ENCODE measurements around the gene MED13L. TPM values are rescaled to one million over a fixed set of nuclear protein-coding genes. Genes with fewer than 3 reads are reported as not detected.

The MED13L gene
- polyA plus RNA-seq, 1 of the 3 experiments (the other 2 are of a cell fraction), result 17.1 TPM

DNA sequence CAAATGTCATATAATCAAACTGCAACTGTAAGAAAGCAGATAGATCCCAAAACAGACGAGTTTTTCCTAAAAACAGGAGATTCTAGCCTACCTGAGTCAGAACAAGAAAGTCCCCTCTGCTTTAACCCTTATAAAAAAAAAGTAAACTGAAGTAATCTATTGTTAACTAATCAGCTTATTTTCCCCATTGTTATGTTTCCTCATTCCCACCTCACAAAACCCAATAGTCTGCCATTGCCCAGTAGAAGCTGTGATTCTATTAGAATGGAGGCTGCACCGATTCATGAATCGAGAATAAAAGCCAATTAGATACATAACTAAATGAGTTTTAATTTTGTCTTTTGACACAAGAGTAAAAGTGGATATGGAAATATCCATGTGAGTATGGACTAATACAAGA, 115.4 kb downstream of the MED13L start:
- 91% methylated on average over 3 of the region's 3 CpGs for WGBS (ENCODE audit: low lambda C conversion rate)
- no peak for DNase-seq
- H3K9ac ChIP-seq, result no peak overlapping the region

DNA sequence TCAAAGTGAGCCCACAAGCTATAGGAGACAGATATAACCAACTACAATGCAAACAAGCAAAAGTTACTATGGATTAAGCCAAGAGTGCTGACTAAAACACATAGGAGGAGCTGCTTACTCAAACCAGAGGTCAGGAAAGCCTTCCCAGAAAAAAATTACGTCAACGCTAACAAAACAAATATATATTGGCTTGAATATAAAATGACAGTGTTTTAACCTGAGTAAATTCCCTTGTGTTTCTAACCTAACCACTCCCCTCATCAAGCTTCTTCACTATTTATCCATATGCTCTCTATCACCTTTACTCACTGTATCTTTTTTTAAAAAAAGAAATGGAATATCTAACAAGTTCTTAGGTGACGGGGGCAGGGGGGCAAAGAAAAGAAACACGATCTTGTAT, 115.9 kb downstream of the MED13L start:
- DNase-seq, result no peak
- TF ChIP-seq, protein P1, sequence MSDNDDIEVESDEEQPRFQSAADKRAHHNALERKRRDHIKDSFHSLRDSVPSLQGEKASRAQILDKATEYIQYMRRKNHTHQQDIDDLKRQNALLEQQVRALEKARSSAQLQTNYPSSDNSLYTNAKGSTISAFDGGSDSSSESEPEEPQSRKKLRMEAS (IDR thresholded peaks at IDR 0.05; ENCODE audit: low read depth), result no peak
- TF ChIP-seq FOSL2 (IDR thresholded peaks at IDR 0.05; ENCODE audit: borderline replicate concordance, low read depth) (no peak), REST (IDR thresholded peaks at IDR 0.05; ENCODE audit: low read depth, low read length) (no peak), EZH2phosphoT487 (IDR thresholded peaks at IDR 0.05; ENCODE audit: borderline replicate concordance, low read depth) (no peak), TEAD4 (IDR thresholded peaks at IDR 0.05; ENCODE audit: borderline replicate concordance, insufficient read depth) (no peak)
- H3K27ac ChIP-seq (ENCODE audit: low read depth in 2 of 2, low read length in 1 of 2), result no peak overlapping the region

More for the DNA sequence above, 115.4 kb downstream of the MED13L start:
- CTCF ChIA-PET, result interaction anchor here (1.0 to 1.4 kb wide), 3 partner anchors 12 to 74 kb away, joined by 3 to 5 read pairs (median 4); no protein-coding TSS in a partner anchor
- no peak overlapping the region for H3K4me2 ChIP-seq
- POLR2A ChIA-PET, result no interaction called here
- H3K27me3 ChIP-seq (ENCODE audit: insufficient read depth), result no peaks in the 10 kb centered on the region
- H3K4me3 ChIP-seq (ENCODE audit: low read depth in 2 of 2, low read length in 1 of 2), result no peak overlapping the region
- peaks cover 100% of the 10 kb centered on the region for H3K79me2 ChIP-seq (ENCODE audit: insufficient read depth)
- peaks cover 100% of the 10 kb centered on the region for H4K20me1 ChIP-seq (ENCODE audit: insufficient read depth)
- H3F3A ChIP-seq (replicated peaks; ENCODE audit: insufficient read depth), result peaks cover 38% of the 10 kb centered on the region
- no peaks in the 10 kb centered on the region for H3K36me3 ChIP-seq (replicated peaks in 1 of 2; ENCODE audit: control insufficient read depth in 1 of 2, insufficient read depth in 2 of 2, low read length in 1 of 2)
- no peak overlapping the region for H3K27ac ChIP-seq (ENCODE audit: low read depth in 2 of 2, low read length in 1 of 2)
- peaks cover 50 to 58% of the 10 kb centered on the region in 2 experiments; a peak in 3 of 4 replicates for H3K4me1 ChIP-seq (ENCODE audit: control insufficient read depth in 1 of 2, insufficient read depth in 2 of 2, low read depth in 1 of 2, low read length in 1 of 2)
- TF ChIP-seq USF2 (IDR thresholded peaks at IDR 0.05; ENCODE audit: borderline replicate concordance, low read depth, low read length) (no peak), RXRA (IDR thresholded peaks at IDR 0.05; ENCODE audit: borderline replicate concordance, low read depth) (no peak)
- TF ChIP-seq, protein P2, sequence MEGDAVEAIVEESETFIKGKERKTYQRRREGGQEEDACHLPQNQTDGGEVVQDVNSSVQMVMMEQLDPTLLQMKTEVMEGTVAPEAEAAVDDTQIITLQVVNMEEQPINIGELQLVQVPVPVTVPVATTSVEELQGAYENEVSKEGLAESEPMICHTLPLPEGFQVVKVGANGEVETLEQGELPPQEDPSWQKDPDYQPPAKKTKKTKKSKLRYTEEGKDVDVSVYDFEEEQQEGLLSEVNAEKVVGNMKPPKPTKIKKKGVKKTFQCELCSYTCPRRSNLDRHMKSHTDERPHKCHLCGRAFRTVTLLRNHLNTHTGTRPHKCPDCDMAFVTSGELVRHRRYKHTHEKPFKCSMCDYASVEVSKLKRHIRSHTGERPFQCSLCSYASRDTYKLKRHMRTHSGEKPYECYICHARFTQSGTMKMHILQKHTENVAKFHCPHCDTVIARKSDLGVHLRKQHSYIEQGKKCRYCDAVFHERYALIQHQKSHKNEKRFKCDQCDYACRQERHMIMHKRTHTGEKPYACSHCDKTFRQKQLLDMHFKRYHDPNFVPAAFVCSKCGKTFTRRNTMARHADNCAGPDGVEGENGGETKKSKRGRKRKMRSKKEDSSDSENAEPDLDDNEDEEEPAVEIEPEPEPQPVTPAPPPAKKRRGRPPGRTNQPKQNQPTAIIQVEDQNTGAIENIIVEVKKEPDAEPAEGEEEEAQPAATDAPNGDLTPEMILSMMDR (IDR thresholded peaks at IDR 0.05), result no peak
- H3K9me2 ChIP-seq, result no peaks in the 10 kb centered on the region
- no peaks in the 10 kb centered on the region for H3K9me3 ChIP-seq
- no peak overlapping the region for H2AFZ ChIP-seq (ENCODE audit: low read depth)

More for the DNA sequence above, 115.9 kb downstream of the MED13L start:
- CTCF ChIA-PET, result interaction anchor here (1.3 to 1.4 kb wide), 2 partner anchors 11 to 41 kb away, joined by 4 to 5 read pairs; no protein-coding TSS in a partner anchor
- POLR2A ChIA-PET, result no interaction called here
- no peak overlapping the region for H3K4me3 ChIP-seq (ENCODE audit: low read depth in 2 of 2, low read length in 1 of 2)
- H2AFZ ChIP-seq (ENCODE audit: low read depth), result no peak overlapping the region
- WGBS (ENCODE audit: low lambda C conversion rate), result 90% methylated on average over 4 of the region's 4 CpGs
- no peaks in the 10 kb centered on the region for H3K27me3 ChIP-seq (ENCODE audit: insufficient read depth)
- peaks cover 100% of the 10 kb centered on the region for H3K79me2 ChIP-seq (ENCODE audit: insufficient read depth)
- no peak overlapping the region for H3K4me2 ChIP-seq
- peaks cover 100% of the 10 kb centered on the region for H4K20me1 ChIP-seq (ENCODE audit: insufficient read depth)
- no peaks in the 10 kb centered on the region for H3K9me2 ChIP-seq
- no peak overlapping the region for H3K9ac ChIP-seq
- H3K36me3 ChIP-seq (replicated peaks in 1 of 2; ENCODE audit: control insufficient read depth in 1 of 2, insufficient read depth in 2 of 2, low read length in 1 of 2), result no peaks in the 10 kb centered on the region
- peaks cover 50 to 55% of the 10 kb centered on the region in 2 experiments; a peak in 3 of 4 replicates for H3K4me1 ChIP-seq (ENCODE audit: control insufficient read depth in 1 of 2, insufficient read depth in 2 of 2, low read depth in 1 of 2, low read length in 1 of 2)
- H3F3A ChIP-seq (replicated peaks; ENCODE audit: insufficient read depth), result peaks cover 38% of the 10 kb centered on the region
- H3K9me3 ChIP-seq, result no peaks in the 10 kb centered on the region

Measured in SK-N-SH (cell line).